ENCODE measurements around the gene ZNF423.

DNA sequence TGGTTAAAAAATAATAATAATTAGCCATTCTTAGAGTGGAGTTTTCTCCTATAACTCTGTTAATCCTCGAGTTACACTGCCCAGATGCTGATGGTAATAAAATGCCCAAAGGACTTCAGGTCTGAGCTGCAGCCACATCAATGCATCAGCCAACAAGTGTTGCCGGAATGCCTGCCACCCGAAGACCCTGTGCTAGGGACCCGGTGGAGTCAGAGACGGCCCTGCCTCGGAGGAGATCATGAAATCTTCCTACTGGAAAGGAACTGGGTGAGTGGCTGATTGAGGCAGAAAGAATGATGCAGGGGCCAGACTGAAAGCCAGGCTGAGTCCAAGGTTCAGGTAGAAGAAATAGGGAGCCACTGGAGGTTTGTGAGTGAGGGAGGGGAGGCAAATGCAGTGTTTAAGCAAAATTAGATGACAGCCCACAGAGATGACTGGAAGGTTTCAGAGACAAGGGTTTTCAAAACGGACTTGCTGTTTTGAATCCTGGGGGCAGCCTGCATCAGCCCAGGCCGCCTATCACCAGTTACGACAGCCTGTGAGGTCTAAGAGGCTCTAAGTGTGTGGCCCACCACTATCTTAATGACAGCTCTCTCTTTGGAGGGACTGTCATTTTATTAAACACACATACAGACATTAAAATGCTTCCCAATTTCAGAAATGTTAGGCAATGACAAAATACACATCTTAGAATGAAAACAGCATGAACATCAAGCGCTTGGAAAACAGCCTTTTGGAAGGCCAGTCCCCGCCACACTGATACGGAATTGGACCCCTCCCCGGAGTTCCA is 100.0 kb downstream of the ZNF423 start:
- TF ChIP-seq, protein P1, sequence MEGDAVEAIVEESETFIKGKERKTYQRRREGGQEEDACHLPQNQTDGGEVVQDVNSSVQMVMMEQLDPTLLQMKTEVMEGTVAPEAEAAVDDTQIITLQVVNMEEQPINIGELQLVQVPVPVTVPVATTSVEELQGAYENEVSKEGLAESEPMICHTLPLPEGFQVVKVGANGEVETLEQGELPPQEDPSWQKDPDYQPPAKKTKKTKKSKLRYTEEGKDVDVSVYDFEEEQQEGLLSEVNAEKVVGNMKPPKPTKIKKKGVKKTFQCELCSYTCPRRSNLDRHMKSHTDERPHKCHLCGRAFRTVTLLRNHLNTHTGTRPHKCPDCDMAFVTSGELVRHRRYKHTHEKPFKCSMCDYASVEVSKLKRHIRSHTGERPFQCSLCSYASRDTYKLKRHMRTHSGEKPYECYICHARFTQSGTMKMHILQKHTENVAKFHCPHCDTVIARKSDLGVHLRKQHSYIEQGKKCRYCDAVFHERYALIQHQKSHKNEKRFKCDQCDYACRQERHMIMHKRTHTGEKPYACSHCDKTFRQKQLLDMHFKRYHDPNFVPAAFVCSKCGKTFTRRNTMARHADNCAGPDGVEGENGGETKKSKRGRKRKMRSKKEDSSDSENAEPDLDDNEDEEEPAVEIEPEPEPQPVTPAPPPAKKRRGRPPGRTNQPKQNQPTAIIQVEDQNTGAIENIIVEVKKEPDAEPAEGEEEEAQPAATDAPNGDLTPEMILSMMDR (IDR thresholded peaks at IDR 0.05) = no peak
- no peak for TF ChIP-seq POLR2A (IDR thresholded peaks at IDR 0.05)
